HepG2 (cell line): ENCODE results near the gene CTNNA1. TPM values are rescaled to one million over a fixed set of nuclear protein-coding genes. Genes with fewer than 3 reads are reported as not detected.

Experiments used
- CERS6 ChIP-seq: sonication (generic); formaldehyde crosslinking; IDR thresholded peaks from 2 replicates; pipeline ENCODE4 v1.5.0; 2020; ENCODE audit warnings: missing genetic modification reagents
- CHD2 ChIP-seq: IDR thresholded peaks from 2 replicates; pipeline ENCODE4 v1.6.1; 2011; ENCODE audit warnings: low read depth, low read length, improper control_type of control experiment
- CHD4 ChIP-seq: fragments of 200-600 bp; sonication (generic); IDR thresholded peaks from 2 replicates; pipeline ENCODE4 v1.7.0; 2017; ENCODE audit warnings: mild to moderate bottlenecking, low read length, borderline replicate concordance
- FOXC1 ChIP-seq: sonication (generic); formaldehyde crosslinking; IDR thresholded peaks from 2 replicates; pipeline ENCODE4 v1.8.0; 2022; ENCODE audit warnings: mild to moderate bottlenecking, missing genetic modification reagents, borderline replicate concordance
- GLI4 ChIP-seq: sonication (generic); formaldehyde crosslinking; IDR thresholded peaks from 2 replicates; pipeline ENCODE4 v1.5.1; 2020; ENCODE audit warnings: missing genetic modification reagents, mild to moderate bottlenecking, moderate library complexity, borderline replicate concordance
- HDAC1 ChIP-seq: sonication (generic); formaldehyde crosslinking; IDR thresholded peaks from 2 replicates; pipeline ENCODE4 v1.5.1; 2020; ENCODE audit warnings: mild to moderate bottlenecking, missing genetic modification reagents
- IRF2 ChIP-seq: IDR thresholded peaks from 2 replicates; pipeline ENCODE4 v1.6.1; 2018; ENCODE audit warnings: missing genetic modification reagents, missing compliant biosample characterization
- RBFOX2 ChIP-seq: fragments of 200-400 bp; formaldehyde crosslinking; IDR thresholded peaks from 2 replicates; pipeline ENCODE4 v1.6.1; 2017; ENCODE audit warnings: low read depth, mild to moderate bottlenecking, low read length
- RNF219 ChIP-seq: sonication (generic); formaldehyde crosslinking; IDR thresholded peaks from 2 replicates; pipeline ENCODE4 v1.5.0; 2020; ENCODE audit warnings: mild to moderate bottlenecking, missing genetic modification reagents
- RXRA ChIP-seq: sonication (generic); formaldehyde crosslinking; IDR thresholded peaks from 2 replicates; pipeline ENCODE4 v1.5.1; 2020; ENCODE audit warnings: missing genetic modification reagents
- SMAD3 ChIP-seq: sonication (generic); formaldehyde crosslinking; IDR thresholded peaks from 2 replicates; pipeline ENCODE4 v1.4.0; 2020; ENCODE audit warnings: missing genetic modification reagents
- TRAFD1 ChIP-seq: sonication (generic); formaldehyde crosslinking; IDR thresholded peaks from 2 replicates; pipeline ENCODE4 v1.5.1; 2020; ENCODE audit warnings: missing genetic modification reagents, mild to moderate bottlenecking, borderline replicate concordance
- U2AF2 ChIP-seq: fragments of 200-400 bp; formaldehyde crosslinking; IDR thresholded peaks from 2 replicates; pipeline ENCODE4 v1.6.1; 2017; ENCODE audit warnings: low read depth, mild to moderate bottlenecking, low read length
- YY1 ChIP-seq: IDR thresholded peaks from 2 replicates; pipeline ENCODE4 v1.6.1; 2011; ENCODE audit warnings: low read length, low read depth, moderate library complexity, mild to moderate bottlenecking; ENCODE audit not compliant: insufficient read depth, insufficient replicate concordance
- ZMAT3 ChIP-seq: sonication (generic); formaldehyde crosslinking; conservative IDR thresholded peaks from 2 replicates; pipeline ENCODE4 v1.7.0; 2021; ENCODE audit warnings: missing genetic modification reagents
- ZNF143 ChIP-seq: sonication (generic); formaldehyde crosslinking; IDR thresholded peaks from 2 replicates; pipeline ENCODE4 v1.4.0; 2020; ENCODE audit warnings: missing genetic modification reagents
- ZNF549 ChIP-seq: sonication (generic); formaldehyde crosslinking; IDR thresholded peaks from 2 replicates; pipeline ENCODE4 v1.5.0; 2020; ENCODE audit warnings: missing genetic modification reagents
- ZNF687 ChIP-seq: sonication (generic); formaldehyde crosslinking; IDR thresholded peaks from 2 replicates; pipeline ENCODE4 v1.5.1; 2020; ENCODE audit warnings: mild to moderate bottlenecking, missing genetic modification reagents, moderate library complexity
- ZNF850 ChIP-seq: sonication (generic); formaldehyde crosslinking; conservative IDR thresholded peaks from 2 replicates; pipeline ENCODE4 v1.9.0; 2021; ENCODE audit warnings: mild to moderate bottlenecking, missing genetic modification reagents
- ZZZ3 ChIP-seq: sonication (generic); formaldehyde crosslinking; IDR thresholded peaks from 2 replicates; pipeline ENCODE4 v1.4.0; 2020; ENCODE audit warnings: missing genetic modification reagents, mild to moderate bottlenecking, borderline replicate concordance
- polyA plus RNA-seq, 8 experiments: library from polyadenylated mRNA; depleted of rRNA in 3 of 8; stranded (reverse) in 7 of 8; unstranded in 1 of 8; fragments of >200 nt; fragmentation: Illumina TruSeq in 4 of 8; extraction: Trizol in 4 of 8; gene quantifications; 2 replicates each; pipeline versions ENCODE4 v1.2.1 to v1.2.3, GENCODE V29; 2011 to 2016; ENCODE audit warnings: low read depth in 4 of 8, missing spikeins in 1 of 8, mixed read lengths in 1 of 8; ENCODE audit not compliant: insufficient read depth in 1 of 8
- total RNA-seq, 5 experiments: library from RNA; depleted of rRNA; stranded (reverse); fragments of >200 nt; fragmentation: Illumina TruSeq; extraction: Trizol; gene quantifications; 2 replicates each; pipeline ENCODE4 v1.2.3, GENCODE V29; 2016; ENCODE audit warnings: low read depth in 1 of 5

The CTNNA1 gene
- total and polyA plus RNA-seq, 2 of the 13 experiments (the other 11 are each of a cell fraction or from before 2014, with no cell fraction given) = 66.8 to 162 TPM

- TF ChIP-seq ZNF687 (CRISPR knock-in tag) (peak; percentile 28; the same call in 1 of the 2 replicates), RXRA (CRISPR knock-in tag) (peak; percentile 43; the same call in 1 of the 2 replicates), CHD4 (peak; percentile 70; the same call in 1 of the 2 replicates), TRAFD1 (CRISPR knock-in tag) (no peak), ZMAT3 (CRISPR knock-in tag) (0 out of 2 replicates have a peak, but pooled peaks have one; percentile 62), YY1 (peak; percentile 39), CERS6 (no peak), ZZZ3 (CRISPR knock-in tag) (no peak), RBFOX2 (no peak), ZNF850 (no peak), IRF2 (CRISPR knock-in tag) (peak; percentile 42; the same call in 1 of the 2 replicates), ZNF549 (no peak), FOXC1 (CRISPR knock-in tag) (0 out of 2 replicates have a peak, but pooled peaks have one; percentile 30), CHD2 (no peak), HDAC1 (no peak), SMAD3 (CRISPR knock-in tag) (no peak), RNF219 (CRISPR knock-in tag) (no peak), GLI4 (no peak), ZNF143 (peak; percentile 58; the same call in 1 of the 2 replicates), U2AF2 (no peak)
Measured at GRCh38 chr5:138725818-138726416, 27.3 kb upstream of the CTNNA1 start (continued).
